Glomerular endothelial cell (primary cell): Measurements from ENCODE around the gene DNALI1. TPM values are rescaled to one million over a fixed set of nuclear protein-coding genes. Genes with fewer than 3 reads are reported as not detected.
"Not testable (repeated sequence)": the region's sequence is repeated elsewhere in the genome, so short reads cannot be mapped to it uniquely, and the experiment has no call there.

ENCODE experiments used
- DNase-seq: peaks from one replicate; pipeline ENCODE4 v3.0.0-alpha.2; 2011; ENCODE audit warnings: low read depth, low spot score; ENCODE audit errors: extremely low read depth
- total RNA-seq: library from RNA; depleted of rRNA; stranded (reverse); fragments of >200 nt; gene quantifications from 2 replicates; pipeline ENCODE4 v1.2.3, GENCODE V29; 2015

Gene DNALI1
- total RNA-seq, 1 donor from 2014 or later, result 4.7 TPM

- no peak for DNase-seq
Observed at GRCh38 chr1:37553927-37554808, 2.6 kb upstream of the DNALI1 start, which contains the start of gene SNIP1. Gene SNIP1 (minus strand): TSS chr1:37554293. CDS start chr1:37554229, 64 bp downstream.

- no peak for DNase-seq
Observed at GRCh38 chr1:37557402-37557801, 662 bp downstream of the DNALI1 start.

GRCh38 chr1:37558411-37558810 is 1.7 kb downstream of the DNALI1 start:
- no peak for DNase-seq

- no peak for DNase-seq
Observed at GRCh38 chr1:37559080-37559479, 2.3 kb downstream of the DNALI1 start.

GRCh38 chr1:37559957-37560379 is 3.2 kb downstream of the DNALI1 start:
- DNase-seq, result not testable (repeated sequence)

GRCh38 chr1:37560401-37561132 is 3.8 kb downstream of the DNALI1 start:
- DNase-seq, result no peak

GRCh38 chr1:37561133-37562132 is 4.7 kb downstream of the DNALI1 start:
- no peak for DNase-seq

GRCh38 chr1:37562984-37563383 is 6.2 kb downstream of the DNALI1 start:
- DNase-seq, result no peak

GRCh38 chr1:37564892-37565291 is 8.2 kb downstream of the DNALI1 start:
- DNase-seq, result no peak

GRCh38 chr1:37567023-37567422 is 10.3 kb downstream of the DNALI1 start:
- no peak for DNase-seq

- no peak for DNase-seq
Observed at GRCh38 chr1:37570528-37571334, 14.0 kb downstream of the DNALI1 start.

- DNase-seq, result peak; percentile 41
Observed at GRCh38 chr1:37574834-37575480, 18.2 kb downstream of the DNALI1 start.

- DNase-seq, result peak; percentile 20
Observed at GRCh38 chr1:37575692-37576091, 19.0 kb downstream of the DNALI1 start.

- DNase-seq, result not testable (repeated sequence)
Observed at GRCh38 chr1:37584544-37584943, 27.8 kb downstream of the DNALI1 start.

- no peak for DNase-seq
Observed at GRCh38 chr1:37588939-37589338, 32.2 kb downstream of the DNALI1 start.

- no peak for DNase-seq
Observed at GRCh38 chr1:37593726-37594125, 37.0 kb downstream of the DNALI1 start.

- DNase-seq, result peak; percentile 66
Observed at GRCh38 chr1:37595440-37596181, 38.9 kb downstream of the DNALI1 start, which contains the start of gene GNL2. Gene GNL2 (minus strand): TSS chr1:37595937. CDS start chr1:37595822, 115 bp downstream.

GRCh38 chr1:37596182-37596667 is 39.5 kb downstream of the DNALI1 start:
- DNase-seq, result no peak
